Neural progenitor cell (in vitro differentiated cells): ENCODE data around the gene ABCC2. TPM values are rescaled to one million over a fixed set of nuclear protein-coding genes. Genes with fewer than 3 reads are reported as not detected.

Experiments used
- DNase-seq: peaks from one replicate; pipeline ENCODE4 v3.0.0-alpha.2; 2016; ENCODE audit warnings: low spot score
- H2AFZ ChIP-seq: fragments of 200-600 bp; sonication (generic); replicated peaks from 2 replicates; pipeline ENCODE4 v1.6.1; 2016; ENCODE audit warnings: antibody characterized with exemption
- H3F3A ChIP-seq: fragments of 200-600 bp; sonication (generic); 2 replicates; pipeline ENCODE4 v1.6.1; 2016; ENCODE audit warnings: antibody characterized with exemption, low read depth
- H3K27ac ChIP-seq: fragments of 200-600 bp; sonication (generic); 2 replicates; pipeline ENCODE4 v1.5.1; 2016; ENCODE audit warnings: mild to moderate bottlenecking
- H3K27me3 ChIP-seq: fragments of 200-600 bp; sonication (generic); 2 replicates; pipeline ENCODE4 v1.6.1; 2016; ENCODE audit warnings: mild to moderate bottlenecking, moderate library complexity
- H3K36me3 ChIP-seq: fragments of 200-600 bp; sonication (generic); 2 replicates; pipeline ENCODE4 v1.5.1; 2016
- H3K4me1 ChIP-seq: fragments of 200-600 bp; sonication (generic); 2 replicates; pipeline ENCODE4 v1.6.1; 2016; ENCODE audit warnings: mixed run types
- H3K4me2 ChIP-seq: fragments of 200-600 bp; sonication (generic); 2 replicates; pipeline ENCODE4 v1.6.1; 2016
- H3K4me3 ChIP-seq: fragments of 200-600 bp; sonication (generic); 2 replicates; pipeline ENCODE4 v1.5.1; 2016
- H3K79me2 ChIP-seq: fragments of 200-600 bp; sonication (generic); 2 replicates; pipeline ENCODE4 v1.6.1; 2016; ENCODE audit warnings: low read depth
- H3K9ac ChIP-seq: fragments of 200-600 bp; sonication (generic); 2 replicates; pipeline ENCODE4 v1.6.1; 2016
- H3K9me3 ChIP-seq: fragments of 200-600 bp; sonication (generic); 2 replicates; pipeline ENCODE4 v1.5.1; 2016; ENCODE audit warnings: low read depth
- H4K20me1 ChIP-seq: fragments of 200-600 bp; sonication (generic); 2 replicates; pipeline ENCODE4 v1.6.1; 2016; ENCODE audit warnings: low read depth
- H3K27ac Mint-ChIP-seq: 3 replicates; pipeline ENCODE4 v1.8.0; 2021; ENCODE audit warnings: mixed read lengths
- H3K27me3 Mint-ChIP-seq: 2 replicates; pipeline ENCODE4 v1.8.0; 2022; ENCODE audit warnings: low read depth, mild to moderate bottlenecking, inconsistent platforms, moderate library complexity, mixed read lengths; ENCODE audit not compliant: insufficient read depth
- H3K36me3 Mint-ChIP-seq: 3 replicates; pipeline ENCODE4 v1.8.0; 2021; ENCODE audit warnings: mixed read lengths
- H3K4me1 Mint-ChIP-seq: 3 replicates; pipeline ENCODE4 v1.8.0; 2021; ENCODE audit warnings: mixed read lengths
- H3K4me3 Mint-ChIP-seq: 3 replicates; pipeline ENCODE4 v1.8.0; 2021; ENCODE audit warnings: mild to moderate bottlenecking, moderate library complexity, mixed read lengths
- H3K9me3 Mint-ChIP-seq: 3 replicates; pipeline ENCODE4 v1.8.0; 2020; ENCODE audit warnings: mixed read lengths
- CTCF ChIP-seq: fragments of 200-600 bp; sonication (generic); IDR thresholded peaks from 2 replicates; pipeline ENCODE4 v1.5.1; 2017; ENCODE audit warnings: antibody characterized with exemption, mild to moderate bottlenecking
- EZH2 ChIP-seq: fragments of 200-600 bp; sonication (generic); IDR thresholded peaks from 2 replicates; pipeline ENCODE4 v1.6.1; 2017; ENCODE audit warnings: antibody characterized with exemption, mild to moderate bottlenecking, moderate library complexity
- EZH2phosphoT487 ChIP-seq: fragments of 200-600 bp; sonication (generic); IDR thresholded peaks from 2 replicates; pipeline ENCODE4 v1.6.1; 2017; ENCODE audit warnings: antibody characterized with exemption
- total RNA-seq: library from RNA; depleted of rRNA; stranded (reverse); fragments of >200 nt; gene quantifications from 2 replicates; pipeline ENCODE4 v1.2.3, GENCODE V29; 2015; ENCODE audit warnings: low replicate concordance

Gene ABCC2
- total RNA-seq, 1 donor from 2014 or later: 0.26 TPM

GRCh38 chr10:99788598-99789256, 6.3 kb downstream of the ABCC2 start:
- Mint-ChIP-seq H3K27me3 (peaks cover 3% of the 10 kb centered on the region), H3K36me3 (no peaks in the 10 kb centered on the region), H3K4me1 (no peaks in the 10 kb centered on the region), H3K9me3 (no peaks in the 10 kb centered on the region), H3K4me3 (no peak overlapping the region), H3K27ac (no peak overlapping the region)
- Histone ChIP-seq H3K4me1 (no peaks in the 10 kb centered on the region), H3F3A (no peaks in the 10 kb centered on the region), H3K27ac (no peak overlapping the region), H2AFZ (no peak overlapping the region), H3K4me3 (no peak overlapping the region), H4K20me1 (no peaks in the 10 kb centered on the region), H3K79me2 (no peaks in the 10 kb centered on the region), H3K4me2 (no peak overlapping the region), H3K27me3 (no peaks in the 10 kb centered on the region), H3K9ac (no peak overlapping the region), H3K9me3 (no peaks in the 10 kb centered on the region), H3K36me3 (no peaks in the 10 kb centered on the region)
- TF ChIP-seq EZH2 (no peak), EZH2phosphoT487 (no peak), CTCF (no peak)
- no peak for DNase-seq

GRCh38 chr10:99791831-99792230, 9.4 kb downstream of the ABCC2 start:
- Histone ChIP-seq H3K4me1 (no peaks in the 10 kb centered on the region), H2AFZ (no peak overlapping the region), H3K4me3 (no peak overlapping the region), H3K4me2 (no peak overlapping the region), H3F3A (no peaks in the 10 kb centered on the region), H3K27me3 (no peaks in the 10 kb centered on the region), H4K20me1 (no peaks in the 10 kb centered on the region), H3K9ac (no peak overlapping the region), H3K27ac (no peak overlapping the region), H3K36me3 (no peaks in the 10 kb centered on the region), H3K79me2 (no peaks in the 10 kb centered on the region), H3K9me3 (no peaks in the 10 kb centered on the region)
- no peak for DNase-seq
- H3K27ac Mint-ChIP-seq: no peak overlapping the region
- H3K9me3 Mint-ChIP-seq: no peaks in the 10 kb centered on the region
- H3K4me3 Mint-ChIP-seq: no peak overlapping the region
- peaks cover 3% of the 10 kb centered on the region for H3K27me3 Mint-ChIP-seq
- no peaks in the 10 kb centered on the region for H3K4me1 Mint-ChIP-seq
- H3K36me3 Mint-ChIP-seq: no peaks in the 10 kb centered on the region
- no peak for TF ChIP-seq EZH2
- TF ChIP-seq EZH2phosphoT487: no peak
- TF ChIP-seq CTCF: no peak

GRCh38 chr10:99793819-99794218, 11.4 kb downstream of the ABCC2 start:
- Histone ChIP-seq H3K79me2 (no peaks in the 10 kb centered on the region), H3K27me3 (no peaks in the 10 kb centered on the region), H3K27ac (no peak overlapping the region), H3K4me3 (no peak overlapping the region), H2AFZ (no peak overlapping the region), H3F3A (no peaks in the 10 kb centered on the region), H3K36me3 (no peaks in the 10 kb centered on the region), H3K4me1 (no peaks in the 10 kb centered on the region), H3K9ac (no peak overlapping the region), H3K4me2 (no peak overlapping the region), H3K9me3 (no peaks in the 10 kb centered on the region), H4K20me1 (no peaks in the 10 kb centered on the region)
- Mint-ChIP-seq H3K4me3 (no peak overlapping the region), H3K9me3 (no peaks in the 10 kb centered on the region), H3K27ac (no peak overlapping the region), H3K36me3 (no peaks in the 10 kb centered on the region), H3K4me1 (no peaks in the 10 kb centered on the region), H3K27me3 (peaks cover 3% of the 10 kb centered on the region)
- DNase-seq: no peak
- TF ChIP-seq CTCF (no peak), EZH2 (no peak), EZH2phosphoT487 (no peak)
